H1 (cell line): ENCODE results near the gene SAMD15. TPM values are rescaled to one million over a fixed set of nuclear protein-coding genes. Genes with fewer than 3 reads are reported as not detected.

Experiments used
- CTCF ChIA-PET: fragments of 300-600 bp; sonication (Branson Sonifier 250); formaldehyde crosslinking; loops from one replicate; lab custom pipeline; 2021; ENCODE audit not compliant: partially characterized antibody; lab: Charles Lee
- POLR2A ChIA-PET: fragments of 300-600 bp; sonication (Branson Sonifier 250); formaldehyde crosslinking; loops from one replicate; lab custom pipeline; 2021; ENCODE audit warnings: inconsistent platforms; ENCODE audit not compliant: partially characterized antibody; lab: Charles Lee
- DNase-seq, 2 experiments: peaks; one replicate each; pipeline versions ENCODE4 v3.0.0 to v3.0.0-alpha.2; 2010 to 2022; ENCODE audit warnings: low spot score in 2 of 2, low read depth in 1 of 2, mixed read lengths in 1 of 2
- FAIRE-seq: peaks from 2 replicates; lab custom pipeline; 2011; peaks lifted over from hg19 to GRCh38; lab: Jason Lieb, UNC
- H2AFZ ChIP-seq: 2 replicates; pipeline ENCODE4 v1.8.1; 2012; ENCODE audit warnings: low read length, inconsistent platforms
- H2AK5ac ChIP-seq: 2 replicates; pipeline ENCODE4 v1.6.1; 2013; ENCODE audit warnings: low read depth, low read length
- H2BK120ac ChIP-seq: replicated peaks from 2 replicates; pipeline ENCODE3; 2013; ENCODE audit warnings: low read depth, low read length, inconsistent platforms
- H2BK12ac ChIP-seq: 2 replicates; pipeline ENCODE4 v1.6.1; 2013; ENCODE audit warnings: low read depth, low read length
- H2BK15ac ChIP-seq: 2 replicates; pipeline ENCODE4 v1.6.1; 2013; ENCODE audit warnings: low read length
- H2BK20ac ChIP-seq: 2 replicates; pipeline ENCODE4 v1.6.1; 2013; ENCODE audit warnings: low read length
- H2BK5ac ChIP-seq: 2 replicates; pipeline ENCODE4 v1.6.1; 2013; ENCODE audit warnings: low read depth, low read length
- H3K14ac ChIP-seq: 2 replicates; pipeline ENCODE4 v1.6.1; 2013; ENCODE audit warnings: inconsistent platforms; ENCODE audit not compliant: insufficient read length
- H3K18ac ChIP-seq: 2 replicates; pipeline ENCODE4 v1.6.1; 2013; ENCODE audit warnings: low read length; ENCODE audit errors: extremely low read depth
- H3K23ac ChIP-seq: 2 replicates; pipeline ENCODE4 v1.6.1; 2013; ENCODE audit warnings: inconsistent platforms; ENCODE audit not compliant: insufficient read length
- H3K23me2 ChIP-seq: 2 replicates; pipeline ENCODE4 v1.6.1; 2013; ENCODE audit warnings: low read depth, low read length
- H3K27ac ChIP-seq: 2 replicates; pipeline ENCODE4 v1.6.1; 2011; ENCODE audit warnings: low read depth, low read length, inconsistent platforms
- H3K27me3 ChIP-seq, 4 experiments: replicated peaks in 1 of 4; 1 replicate in 1 of 4; 2 replicates in 3 of 4; pipeline versions ENCODE4 v1.6.1 to v1.8.1; 2011 to 2013; ENCODE audit warnings: low read length in 3 of 4, mild to moderate bottlenecking in 3 of 4, inconsistent platforms in 2 of 4, mixed read lengths in 2 of 4, moderate library complexity in 1 of 4; ENCODE audit not compliant: control insufficient read depth in 3 of 4, insufficient read depth in 3 of 4; ENCODE audit errors: extremely low read depth in 1 of 4
- H3K36me3 ChIP-seq, 4 experiments: 2 replicates each; pipeline versions ENCODE4 v1.6.1 to v1.8.1; 2011 to 2013; ENCODE audit warnings: mild to moderate bottlenecking in 4 of 4, low read length in 3 of 4, moderate library complexity in 2 of 4, control low read depth in 1 of 4, inconsistent platforms in 1 of 4; ENCODE audit not compliant: insufficient read depth in 4 of 4, control insufficient read depth in 2 of 4
- H3K4ac ChIP-seq: replicated peaks from 2 replicates; pipeline ENCODE3; 2013; ENCODE audit warnings: low read length, low read depth, mixed read lengths, inconsistent platforms; ENCODE audit not compliant: insufficient read length
- H3K4me1 ChIP-seq, 4 experiments: replicated peaks in 1 of 4; 1 replicate in 1 of 4; 2 replicates in 3 of 4; pipeline versions ENCODE4 v1.6.1 to v1.8.1; 2011 to 2013; ENCODE audit warnings: low read length in 3 of 4, inconsistent platforms in 2 of 4, mixed read lengths in 1 of 4; ENCODE audit not compliant: insufficient read depth in 4 of 4, control insufficient read depth in 3 of 4
- H3K4me2 ChIP-seq, 2 experiments: 2 replicates each; pipeline versions ENCODE4 v1.6.1 to v1.8.1; 2011 to 2013; ENCODE audit warnings: low read depth in 2 of 2, low read length in 2 of 2, control low read depth in 1 of 2, inconsistent platforms in 1 of 2, mild to moderate bottlenecking in 1 of 2; ENCODE audit not compliant: insufficient read depth in 1 of 2
- H3K4me3 ChIP-seq, 4 experiments: fragments of 200-600, 300-600 bp in 1 of 4; sonication (generic), shearing (Covaris generic), sonication (Bioruptor Twin) in 1 of 4; 2 replicates each; pipeline versions ENCODE4 v1.5.1 to v1.8.1; 2011 to 2016; ENCODE audit warnings: low read length in 4 of 4, low read depth in 3 of 4, control low read depth in 2 of 4, inconsistent platforms in 2 of 4, mild to moderate bottlenecking in 2 of 4, mixed read lengths in 1 of 4, moderate library complexity in 1 of 4; ENCODE audit not compliant: insufficient read depth in 2 of 4; ENCODE audit errors: extremely low read depth in 1 of 4
- H3K56ac ChIP-seq: replicated peaks from 2 replicates; pipeline ENCODE3; 2013; ENCODE audit warnings: low read depth, mild to moderate bottlenecking, mixed read lengths, low read length, inconsistent platforms; ENCODE audit not compliant: insufficient read length
- H3K79me1 ChIP-seq: 2 replicates; pipeline ENCODE4 v1.6.1; 2013; ENCODE audit warnings: low read depth, low read length, control low read depth
- H3K79me2 ChIP-seq, 2 experiments: 2 replicates each; pipeline versions ENCODE4 v1.6.1 to v1.8.1; 2012 to 2013; ENCODE audit warnings: low read length in 2 of 2, mild to moderate bottlenecking in 2 of 2, inconsistent platforms in 1 of 2; ENCODE audit not compliant: insufficient read depth in 2 of 2, control insufficient read depth in 1 of 2
- H3K9ac ChIP-seq, 4 experiments: replicated peaks in 1 of 4; 1 replicate in 1 of 4; 2 replicates in 3 of 4; pipeline versions ENCODE4 v1.6.1 to v1.8.1; 2011 to 2013; ENCODE audit warnings: low read depth in 3 of 4, low read length in 3 of 4, control low read depth in 2 of 4, mild to moderate bottlenecking in 2 of 4, moderate library complexity in 2 of 4, inconsistent platforms in 1 of 4; ENCODE audit errors: extremely low read depth in 1 of 4
- H3K9me3 ChIP-seq, 2 experiments: 2 replicates each; pipeline versions ENCODE4 v1.6.1 to v1.8.1; 2012 to 2013; ENCODE audit warnings: mild to moderate bottlenecking in 2 of 2, moderate library complexity in 2 of 2, control low read depth in 1 of 2, inconsistent platforms in 1 of 2, low read depth in 1 of 2, low read length in 1 of 2, mixed read lengths in 1 of 2; ENCODE audit not compliant: insufficient read depth in 2 of 2
- H4K20me1 ChIP-seq, 2 experiments: replicated peaks in 1 of 2; 2 replicates each; pipeline versions ENCODE3 to v1.8.1; 2011 to 2013; ENCODE audit warnings: inconsistent platforms in 2 of 2, low read length in 2 of 2, mild to moderate bottlenecking in 1 of 2; ENCODE audit not compliant: insufficient read depth in 2 of 2, control insufficient read depth in 1 of 2
- H4K5ac ChIP-seq: 2 replicates; pipeline ENCODE4 v1.6.1; 2013; ENCODE audit warnings: low read length, low read depth, mixed read lengths, inconsistent platforms; ENCODE audit not compliant: insufficient read length
- H4K8ac ChIP-seq: 2 replicates; pipeline ENCODE4 v1.8.0; 2013; ENCODE audit warnings: mild to moderate bottlenecking, moderate library complexity, low read length, inconsistent platforms; ENCODE audit not compliant: insufficient read depth; ENCODE audit errors: extremely low read depth
- H4K91ac ChIP-seq: replicated peaks from 2 replicates; pipeline ENCODE3; 2013; ENCODE audit warnings: low read length, mixed read lengths, inconsistent platforms; ENCODE audit not compliant: insufficient read length
- BCL11A ChIP-seq, 2 experiments: IDR thresholded peaks; one replicate each; pipeline ENCODE4 v1.6.1; 2011; ENCODE audit warnings: low read depth in 2 of 2, low read length in 2 of 2, mild to moderate bottlenecking in 2 of 2
- CEBPB ChIP-seq: IDR thresholded peaks from 2 replicates; pipeline ENCODE4 v1.6.1; 2012; ENCODE audit warnings: low read depth, low read length
- EGR1 ChIP-seq: IDR thresholded peaks from 2 replicates; pipeline ENCODE4 v1.6.1; 2011; ENCODE audit warnings: low read depth, low read length, borderline replicate concordance
- KDM4A ChIP-seq: IDR thresholded peaks from one replicate; pipeline ENCODE4 v1.7.1; 2012; ENCODE audit warnings: low read depth, mild to moderate bottlenecking, moderate library complexity, low read length, inconsistent platforms; ENCODE audit not compliant: severe bottlenecking
- POLR2A ChIP-seq, 2 experiments: IDR thresholded peaks; 1 replicate in 1 of 2; 2 replicates in 1 of 2; pipeline ENCODE4 v1.6.1; 2011; ENCODE audit warnings: low read depth in 2 of 2, low read length in 2 of 2, mild to moderate bottlenecking in 2 of 2; ENCODE audit errors: control extremely low read depth in 1 of 2
- SAP30 ChIP-seq: fragments of 300-600 bp; sonication (generic); IDR thresholded peaks from 2 replicates; pipeline ENCODE4 v1.7.1; 2012; ENCODE audit warnings: low read length, moderate library complexity, mild to moderate bottlenecking, inconsistent platforms; ENCODE audit not compliant: insufficient read depth, insufficient replicate concordance
- SIN3A ChIP-seq, 2 experiments: IDR thresholded peaks in 1 of 2; conservative IDR thresholded peaks in 1 of 2; 2 replicates each; pipeline ENCODE4 v1.6.1; 2011 to 2012; ENCODE audit warnings: low read length in 2 of 2, improper control_type of control experiment in 1 of 2, low read depth in 1 of 2, mild to moderate bottlenecking in 1 of 2
- SIRT6 ChIP-seq: IDR thresholded peaks from one replicate; pipeline ENCODE4 v1.7.1; 2012; ENCODE audit warnings: low read length, inconsistent platforms
- TAF1 ChIP-seq: IDR thresholded peaks from 2 replicates; pipeline ENCODE4 v1.6.1; 2011; ENCODE audit warnings: mild to moderate bottlenecking, low read depth, low read length
- TBP ChIP-seq: IDR thresholded peaks from 2 replicates; pipeline ENCODE4 v1.6.1; 2011; ENCODE audit warnings: low read depth, low read length, improper control_type of control experiment
- whole genome bisulfite sequencing, 2 experiments: shearing (Covaris generic) in 1 of 2; methylation state at CpG; one replicate each; pipeline versions ENCODE4 v1.1.6 to v1.1.7; 2013 to 2015; ENCODE audit warnings: low lambda C conversion rate in 2 of 2, mixed read lengths in 2 of 2, inconsistent platforms in 1 of 2, low coverage in 1 of 2, missing lambda C conversion rate in 1 of 2; ENCODE audit not compliant: insufficient replicate concordance in 2 of 2, insufficient coverage in 1 of 2, insufficient read length in 1 of 2; ENCODE audit errors: extremely low coverage in 1 of 2, missing lambda C conversion rate in 1 of 2; 5-methylcytosine and 5-hydroxymethylcytosine counted together
- polyA plus RNA-seq, 7 experiments: library from polyadenylated mRNA; depleted of rRNA in 3 of 7; stranded (reverse) in 5 of 7; unstranded in 2 of 7; fragments of >200 nt in 5 of 7; fragments of 200-250 nt in 2 of 7; gene quantifications; 1 replicate in 5 of 7; 2 replicates in 1 of 7; 4 replicates in 1 of 7; pipeline versions ENCODE4 v1.2.1 to v1.2.3, GENCODE V29; 2011 to 2013; ENCODE audit warnings: missing spikeins in 2 of 7, mixed read lengths in 2 of 7
- total RNA-seq: library from RNA; stranded (reverse); fragmentation: NEBNext Ultra II Directional; extraction: Animal tissue kit (Norgen Biotek cat#: 25700); gene quantifications from 2 replicates; pipeline ENCODE4 v1.2.1, GENCODE V29; 2021

The SAMD15 gene
- total and polyA plus RNA-seq, 2 of the 8 experiments (the other 6 are each of a cell fraction or from before 2014, with no cell fraction given) = 0.17 to 1.0 TPM

DNA sequence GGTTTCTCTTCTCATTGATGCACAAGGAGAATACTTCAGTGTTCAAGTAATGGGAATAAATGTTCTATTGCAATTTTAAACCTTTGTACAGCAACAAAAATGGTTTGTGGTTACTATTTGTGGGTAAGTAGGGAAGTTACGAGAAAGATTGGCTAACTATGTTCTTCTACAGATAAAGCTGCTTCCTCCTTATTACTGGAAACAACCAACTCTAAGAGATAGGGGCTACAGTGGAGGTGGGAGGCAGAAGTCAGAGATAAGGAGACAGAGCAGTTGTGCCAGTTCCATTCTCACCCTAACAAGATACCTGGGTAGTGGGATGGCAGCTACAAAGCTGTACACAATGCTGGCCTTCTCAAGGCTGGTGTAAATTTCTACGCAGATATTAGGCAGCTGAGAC is 30.0 kb downstream of the SAMD15 start:
- no peak overlapping the region for H3K9ac ChIP-seq
- no peaks in the 10 kb centered on the region for H3K4me1 ChIP-seq
- H3K56ac ChIP-seq = no peak overlapping the region
- no peak overlapping the region for H3K4ac ChIP-seq
- H3K9me3 ChIP-seq = no peaks in the 10 kb centered on the region
- H2AFZ ChIP-seq = no peak overlapping the region
- no peak overlapping the region for H2AK5ac ChIP-seq
- no peaks in the 10 kb centered on the region for H4K20me1 ChIP-seq
- H2BK5ac ChIP-seq = no peak overlapping the region
- H3K14ac ChIP-seq = no peak overlapping the region
- H3K79me1 ChIP-seq = no peaks in the 10 kb centered on the region
- H3K23ac ChIP-seq = no peak overlapping the region
- H2BK120ac ChIP-seq = no peak overlapping the region
- no peak overlapping the region for H3K27ac ChIP-seq
- H2BK15ac ChIP-seq = no peak overlapping the region
- H3K79me2 ChIP-seq = no peaks in the 10 kb centered on the region
- no peak overlapping the region for H4K5ac ChIP-seq
- H3K23me2 ChIP-seq = no peaks in the 10 kb centered on the region
- no peak overlapping the region for H2BK20ac ChIP-seq
- H2BK12ac ChIP-seq = no peak overlapping the region
- FAIRE-seq = no peak
- WGBS, 2 experiments = 90% methylated on average over 2 of the region's 2 CpGs; no CpG with 5 or more reads in 1 of the 2 experiments
- CTCF ChIA-PET = interaction anchor here (0.6 to 2.7 kb wide), 9 partner anchors 12 to 939 kb away, joined by 3 to 10 read pairs (median 4); partner anchors contain the start of gene VIPAS39
- no peaks in the 10 kb centered on the region for H3K27me3 ChIP-seq
- H3K4me2 ChIP-seq = no peak overlapping the region
- H3K36me3 ChIP-seq = no peaks in the 10 kb centered on the region
- H3K4me3 ChIP-seq = no peak overlapping the region
- H4K8ac ChIP-seq = no peak overlapping the region
- no peak overlapping the region for H3K18ac ChIP-seq
- POLR2A ChIA-PET = interaction anchor here (0.7 to 1.1 kb wide), 2 partner anchors 50 to 71 kb away, joined by 3 read pairs; partner anchors contain the start of gene VIPAS39
- TF ChIP-seq EGR1 = no peak
- no peak for TF ChIP-seq KDM4A
- TF ChIP-seq CEBPB = no peak
- no peak for TF ChIP-seq TAF1
- no peak for TF ChIP-seq SAP30
- TF ChIP-seq SIN3A (conservative IDR thresholded peaks at IDR 0.05 in 1 of 2, IDR thresholded peaks at IDR 0.05 in 1 of 2; ENCODE audit: low read depth in 1 of 2, low read length in 2 of 2) = no peak
- no peak for TF ChIP-seq POLR2A (IDR thresholded peaks at IDR 0.05; ENCODE audit: control extremely low read depth in 1 of 2, low read depth in 2 of 2, low read length in 2 of 2)
- no peak for TF ChIP-seq TBP
- no peak for TF ChIP-seq SIRT6
- TF ChIP-seq BCL11A (IDR thresholded peaks at IDR 0.05; ENCODE audit: low read depth in 2 of 2, low read length in 2 of 2) = no peak
- DNase-seq = no peak
- no peak overlapping the region for H4K91ac ChIP-seq
